SK-N-SH (cell line): ENCODE data around the gene DDO. TPM values are rescaled to one million over a fixed set of nuclear protein-coding genes. Genes with fewer than 3 reads are reported as not detected.

Experiments
- CTCF ChIA-PET: fragments of 300-600, 350-600 bp; formaldehyde crosslinking; extraction: SDS; loops from one replicate; lab custom pipeline; 2021; lab: Yijun Ruan, JAX
- POLR2A ChIA-PET: fragments of 350-600 bp; sonication (Branson Sonifier 250); formaldehyde crosslinking; extraction: SDS; loops from one replicate; lab custom pipeline; 2020; ENCODE audit warnings: antibody characterized with exemption, inconsistent platforms; lab: Yijun Ruan, JAX
- DNase-seq: peaks from one replicate; pipeline ENCODE4 v3.0.0; 2012
- H2AFZ ChIP-seq: fragments of 200-600 bp; sonication (generic); 2 replicates; pipeline ENCODE4 v1.8.1; 2016; ENCODE audit warnings: antibody characterized with exemption, mild to moderate bottlenecking, low read depth
- H3F3A ChIP-seq: fragments of 200-600 bp; sonication (generic); replicated peaks from 2 replicates; pipeline ENCODE3; 2016; ENCODE audit warnings: antibody characterized with exemption, mild to moderate bottlenecking; ENCODE audit not compliant: insufficient read depth
- H3K27ac ChIP-seq, 2 experiments: fragments of 200-500 bp in 1 of 2; fragments of 200-600 bp in 1 of 2; sonication (Bioruptor generic) in 1 of 2; sonication (generic), shearing (Covaris generic) in 1 of 2; 2 replicates each; pipeline versions ENCODE4 v1.5.1 to v1.6.1; 2014 to 2016; ENCODE audit warnings: low read depth in 2 of 2, inconsistent platforms in 1 of 2, low read length in 1 of 2, mild to moderate bottlenecking in 1 of 2, mixed read lengths in 1 of 2
- H3K27me3 ChIP-seq: fragments of 200-600 bp; sonication (generic), shearing (Covaris generic); 2 replicates; pipeline ENCODE4 v1.6.1; 2016; ENCODE audit warnings: mixed run types; ENCODE audit not compliant: insufficient read depth
- H3K36me3 ChIP-seq, 2 experiments: fragments of 200-500 bp in 1 of 2; fragments of 200-600 bp in 1 of 2; sonication (Bioruptor generic) in 1 of 2; sonication (generic) in 1 of 2; replicated peaks in 1 of 2; 2 replicates each; pipeline versions ENCODE3 to v1.5.1; 2014 to 2016; ENCODE audit warnings: low read length in 1 of 2, mild to moderate bottlenecking in 1 of 2; ENCODE audit not compliant: insufficient read depth in 2 of 2, control insufficient read depth in 1 of 2
- H3K4me1 ChIP-seq, 2 experiments: fragments of 200-500 bp in 1 of 2; fragments of 200-600 bp in 1 of 2; sonication (Bioruptor generic) in 1 of 2; sonication (generic), shearing (Covaris generic) in 1 of 2; 2 replicates each; pipeline versions ENCODE4 v1.5.1 to v1.6.1; 2014 to 2016; ENCODE audit warnings: low read depth in 1 of 2, low read length in 1 of 2, mixed run types in 1 of 2; ENCODE audit not compliant: insufficient read depth in 2 of 2, control insufficient read depth in 1 of 2
- H3K4me2 ChIP-seq: fragments of 200-600 bp; sonication (generic), shearing (Covaris generic); 2 replicates; pipeline ENCODE4 v1.6.1; 2017; ENCODE audit warnings: mixed run types
- H3K4me3 ChIP-seq, 2 experiments: fragments of 200-500 bp in 1 of 2; fragments of 200-600 bp in 1 of 2; sonication (Bioruptor generic) in 1 of 2; sonication (generic), shearing (Covaris generic) in 1 of 2; 2 replicates each; pipeline versions ENCODE4 v1.5.1 to v1.8.1; 2014 to 2016; ENCODE audit warnings: low read depth in 2 of 2, inconsistent platforms in 1 of 2, low read length in 1 of 2, mild to moderate bottlenecking in 1 of 2, mixed read lengths in 1 of 2, moderate library complexity in 1 of 2
- H3K79me2 ChIP-seq: fragments of 200-600 bp; sonication (generic); 2 replicates; pipeline ENCODE4 v1.8.1; 2017; ENCODE audit warnings: mild to moderate bottlenecking; ENCODE audit not compliant: insufficient read depth
- H3K9ac ChIP-seq: fragments of 200-600 bp; sonication (generic); 2 replicates; pipeline ENCODE4 v1.6.1; 2017; ENCODE audit warnings: mixed run types
- H3K9me2 ChIP-seq: fragments of 200-600 bp; sonication (generic); 2 replicates; pipeline ENCODE4 v1.6.1; 2017; ENCODE audit warnings: mixed run types
- H3K9me3 ChIP-seq: fragments of 200-600 bp; sonication (generic); 2 replicates; pipeline ENCODE4 v1.6.1; 2017; ENCODE audit warnings: mixed run types, mild to moderate bottlenecking, moderate library complexity
- H4K20me1 ChIP-seq: fragments of 200-600 bp; sonication (generic); 2 replicates; pipeline ENCODE4 v1.6.1; 2017; ENCODE audit warnings: mild to moderate bottlenecking, mixed run types; ENCODE audit not compliant: insufficient read depth
- CHD2 ChIP-seq: fragments of 150-350 bp; IDR thresholded peaks from 2 replicates; pipeline ENCODE4 v1.6.1; 2018; ENCODE audit warnings: low read length; ENCODE audit not compliant: partially characterized antibody
- ELF1 ChIP-seq: IDR thresholded peaks from 2 replicates; pipeline ENCODE4 v1.4.0; 2012
- EP300 ChIP-seq, 2 experiments: IDR thresholded peaks; 2 replicates each; pipeline versions ENCODE4 v1.4.0 to v1.6.1; 2012; ENCODE audit warnings: borderline replicate concordance in 1 of 2, low read depth in 1 of 2, low read length in 1 of 2
- EZH2phosphoT487 ChIP-seq: fragments of 200-600 bp; sonication (generic); IDR thresholded peaks from 2 replicates; pipeline ENCODE4 v1.6.1; 2017; ENCODE audit warnings: low read depth, mixed run types, mild to moderate bottlenecking, antibody characterized with exemption, moderate library complexity, borderline replicate concordance
- FOSL2 ChIP-seq: IDR thresholded peaks from 2 replicates; pipeline ENCODE4 v1.4.0; 2012; ENCODE audit warnings: low read depth, mild to moderate bottlenecking, moderate library complexity, borderline replicate concordance
- FOXJ3 ChIP-seq: sonication (generic); formaldehyde crosslinking; IDR thresholded peaks from 2 replicates; pipeline ENCODE4 v1.5.1; 2020; ENCODE audit warnings: mild to moderate bottlenecking, missing genetic modification reagents
- FOXM1 ChIP-seq: IDR thresholded peaks from 2 replicates; pipeline ENCODE4 v1.4.0; 2012; ENCODE audit warnings: low read depth, mild to moderate bottlenecking
- GATA2 ChIP-seq: sonication (generic); formaldehyde crosslinking; IDR thresholded peaks from 2 replicates; pipeline ENCODE4 v1.5.0; 2020; ENCODE audit warnings: mild to moderate bottlenecking, missing genetic modification reagents
- MEF2A ChIP-seq: IDR thresholded peaks from 2 replicates; pipeline ENCODE4 v1.4.0; 2012; ENCODE audit warnings: low read depth, borderline replicate concordance
- MXI1 ChIP-seq: IDR thresholded peaks from 2 replicates; pipeline ENCODE4 v1.6.1; 2012; ENCODE audit warnings: mild to moderate bottlenecking, low read depth, low read length, improper control_type of control experiment
- RAD21 ChIP-seq: IDR thresholded peaks from 2 replicates; pipeline ENCODE4 v1.6.1; 2012; ENCODE audit warnings: mild to moderate bottlenecking, low read length
- SIN3A ChIP-seq: IDR thresholded peaks from 2 replicates; pipeline ENCODE4 v1.6.1; 2012; ENCODE audit warnings: low read depth, mild to moderate bottlenecking, low read length, moderate library complexity, borderline replicate concordance
- SMC3 ChIP-seq: IDR thresholded peaks from 2 replicates; pipeline ENCODE4 v1.6.1; 2012; ENCODE audit warnings: low read depth, low read length, improper control_type of control experiment
- TEAD4 ChIP-seq: IDR thresholded peaks from 2 replicates; pipeline ENCODE4 v1.4.0; 2012; ENCODE audit warnings: mild to moderate bottlenecking, borderline replicate concordance; ENCODE audit not compliant: insufficient read depth
- ZBTB33 ChIP-seq: IDR thresholded peaks from 2 replicates; pipeline ENCODE4 v1.4.0; 2012; ENCODE audit warnings: low read depth, borderline replicate concordance
- WGBS: methylation state at CpG from one replicate; pipeline ENCODE4 v1.1.6; 2017; ENCODE audit warnings: low lambda C conversion rate; 5-methylcytosine and 5-hydroxymethylcytosine counted together
- polyA plus RNA-seq, 3 experiments: library from polyadenylated mRNA; depleted of rRNA; stranded (reverse); fragments of >200 nt; gene quantifications; 2 replicates each; pipeline ENCODE4 v1.2.3, GENCODE V29; 2012
- TF ChIP-seq, protein P1 (sequence below): fragments of 150-350 bp; IDR thresholded peaks from 2 replicates; pipeline ENCODE4 v1.6.1; 2016; ENCODE audit warnings: mild to moderate bottlenecking, low read depth, low read length
- TF ChIP-seq, protein P2 (sequence below): IDR thresholded peaks from 2 replicates; pipeline ENCODE4 v1.4.0; 2012; ENCODE audit warnings: low read depth, borderline replicate concordance

DDO gene
- polyA plus RNA-seq, 1 of the 3 experiments (the other 2 are of a cell fraction), result 0.79 TPM

GRCh38 chr6:110449541-110449895 lies 34.1 kb upstream of the DDO start:
- no peaks in the 10 kb centered on the region for H4K20me1 ChIP-seq

DNA sequence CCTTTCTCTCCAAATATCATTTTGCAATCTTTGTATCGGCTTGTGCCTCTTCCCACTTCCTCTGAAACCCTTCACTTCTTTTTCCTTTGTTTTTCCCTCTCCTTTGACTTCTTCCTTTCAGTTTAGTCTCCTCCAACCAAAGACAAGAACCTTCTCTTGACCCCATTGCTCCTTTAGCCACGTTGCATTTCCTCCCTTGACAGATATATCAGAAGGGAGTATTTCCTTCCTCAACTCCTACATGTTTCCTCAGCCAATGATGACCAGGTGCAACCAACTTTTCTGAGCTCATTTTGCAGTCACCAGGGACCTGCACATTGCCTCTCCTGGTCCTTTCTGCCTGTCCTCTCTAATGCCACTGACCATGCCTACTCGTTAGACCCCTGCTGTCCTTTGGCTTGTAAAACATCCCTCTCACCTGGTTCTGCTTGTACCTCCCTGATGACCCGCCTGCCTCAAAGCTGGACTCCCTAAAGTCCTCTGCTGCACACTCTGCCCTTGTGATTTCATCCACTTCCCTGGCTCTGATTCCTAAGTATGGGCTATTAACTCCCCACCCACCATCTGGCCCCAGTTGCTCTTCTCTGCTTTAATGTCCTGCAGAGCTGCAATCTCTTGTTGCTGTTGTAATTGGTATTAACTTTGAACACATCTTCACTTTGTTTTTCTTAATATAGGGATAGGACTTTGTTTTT lies 33.6 kb upstream of the DDO start:
- no peaks in the 10 kb centered on the region for H3K36me3 ChIP-seq
- no peak overlapping the region for H2AFZ ChIP-seq
- H3K4me1 ChIP-seq, result no peaks in the 10 kb centered on the region
- H3K27ac ChIP-seq, result no peak overlapping the region
- no peaks in the 10 kb centered on the region for H3K9me3 ChIP-seq
- no peak for TF ChIP-seq GATA2 (CRISPR knock-in tag)
- TF ChIP-seq RAD21, result no peak
- no peak for TF ChIP-seq EZH2phosphoT487
- no peak for TF ChIP-seq CHD2
- TF ChIP-seq EP300 (IDR thresholded peaks at IDR 0.05; ENCODE audit: borderline replicate concordance in 1 of 2, low read depth in 1 of 2, low read length in 1 of 2), result no peak
- no peak for TF ChIP-seq SIN3A
- no peak for TF ChIP-seq ZBTB33
- no peak for TF ChIP-seq MXI1
- no peak for TF ChIP-seq TEAD4
- TF ChIP-seq ELF1, result no peak
- no peak for TF ChIP-seq FOSL2
- no peak for TF ChIP-seq MEF2A
- TF ChIP-seq SMC3, result no peak
- H3K9ac ChIP-seq, result no peak overlapping the region
- peaks cover 3% of the 10 kb centered on the region; the same call in 1 of the 2 replicates for H3K27me3 ChIP-seq
- no peak overlapping the region for H3K4me2 ChIP-seq
- DNase-seq, result no peak
- no peaks in the 10 kb centered on the region for H3F3A ChIP-seq
- WGBS, result 27% methylated on average over 4 of the region's 4 CpGs
- POLR2A ChIA-PET, result no interaction called here
- no peaks in the 10 kb centered on the region for H3K79me2 ChIP-seq
- H3K4me3 ChIP-seq, result no peak overlapping the region
- no peaks in the 10 kb centered on the region for H4K20me1 ChIP-seq
- CTCF ChIA-PET, result interaction anchor here (1.0 to 1.1 kb wide), 2 partner anchors 69 to 410 kb away, joined by 3 read pairs; no protein-coding TSS in a partner anchor
- no peaks in the 10 kb centered on the region for H3K9me2 ChIP-seq

More at GRCh38 chr6:110449541-110449895, 34.1 kb upstream of the DDO start:
- CTCF ChIA-PET, result interaction anchor here (1.0 to 1.1 kb wide), 2 partner anchors 68 to 410 kb away, joined by 3 read pairs; no protein-coding TSS in a partner anchor
- no peaks in the 10 kb centered on the region for H3K79me2 ChIP-seq
- H3K27ac ChIP-seq, result no peak overlapping the region
- H3K36me3 ChIP-seq, result no peaks in the 10 kb centered on the region
- whole genome bisulfite sequencing, result 53% methylated on average over 4 of the region's 4 CpGs
- H3K9me2 ChIP-seq, result no peaks in the 10 kb centered on the region
- H3K4me2 ChIP-seq, result no peak overlapping the region
- H3K4me1 ChIP-seq, result no peaks in the 10 kb centered on the region
- H3F3A ChIP-seq, result no peaks in the 10 kb centered on the region
- no peak overlapping the region for H3K9ac ChIP-seq
- no peak overlapping the region for H2AFZ ChIP-seq
- POLR2A ChIA-PET, result no interaction called here
- no peaks in the 10 kb centered on the region for H3K9me3 ChIP-seq
- DNase-seq, result no peak
- TF ChIP-seq, protein P1, sequence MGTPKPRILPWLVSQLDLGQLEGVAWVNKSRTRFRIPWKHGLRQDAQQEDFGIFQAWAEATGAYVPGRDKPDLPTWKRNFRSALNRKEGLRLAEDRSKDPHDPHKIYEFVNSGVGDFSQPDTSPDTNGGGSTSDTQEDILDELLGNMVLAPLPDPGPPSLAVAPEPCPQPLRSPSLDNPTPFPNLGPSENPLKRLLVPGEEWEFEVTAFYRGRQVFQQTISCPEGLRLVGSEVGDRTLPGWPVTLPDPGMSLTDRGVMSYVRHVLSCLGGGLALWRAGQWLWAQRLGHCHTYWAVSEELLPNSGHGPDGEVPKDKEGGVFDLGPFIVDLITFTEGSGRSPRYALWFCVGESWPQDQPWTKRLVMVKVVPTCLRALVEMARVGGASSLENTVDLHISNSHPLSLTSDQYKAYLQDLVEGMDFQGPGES, result no peak
- TF ChIP-seq FOXM1 (no peak), RAD21 (no peak), FOXJ3 (CRISPR knock-in tag) (no peak), MXI1 (no peak)
- TF ChIP-seq, protein P2, sequence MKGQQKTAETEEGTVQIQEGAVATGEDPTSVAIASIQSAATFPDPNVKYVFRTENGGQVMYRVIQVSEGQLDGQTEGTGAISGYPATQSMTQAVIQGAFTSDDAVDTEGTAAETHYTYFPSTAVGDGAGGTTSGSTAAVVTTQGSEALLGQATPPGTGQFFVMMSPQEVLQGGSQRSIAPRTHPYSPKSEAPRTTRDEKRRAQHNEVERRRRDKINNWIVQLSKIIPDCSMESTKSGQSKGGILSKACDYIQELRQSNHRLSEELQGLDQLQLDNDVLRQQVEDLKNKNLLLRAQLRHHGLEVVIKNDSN, result no peak
- TF ChIP-seq, all 33 proteins: peak for 0
- H3K4me3 ChIP-seq, result no peak overlapping the region
- H3K27me3 ChIP-seq, result peaks cover 3% of the 10 kb centered on the region; the same call in 1 of the 2 replicates
